HepG2 (cell line): Measurements from ENCODE around the gene CACNA1C. TPM values are rescaled to one million over a fixed set of nuclear protein-coding genes. Genes with fewer than 3 reads are reported as not detected.

Source experiments
- ATAC-seq: fragments of 200-7000 bp; cut with Tn5 transposase; 3 replicates; pipeline ENCODE4 v1.9.1; 2020; ENCODE audit warnings: mild to moderate bottlenecking, moderate library complexity
- BruUV-seq: library from RNA; stranded (reverse); fragments of 400-500 nt; replicated peaks from 2 replicates; lab custom pipeline; 2021; lab: Mats Ljungman, UMichigan
- CTCF ChIA-PET: fragments of 300-600 bp; formaldehyde crosslinking; extraction: SDS; loops from one replicate; lab custom pipeline; 2021; ENCODE audit warnings: low total read pairs, inconsistent platforms, low intra/inter-chr PET ratio; lab: Yijun Ruan, JAX
- POLR2A ChIA-PET: fragments of 350-600 bp; sonication (Branson Sonifier 250); formaldehyde crosslinking; loops from one replicate; lab custom pipeline; 2020; ENCODE audit warnings: antibody characterized with exemption, inconsistent platforms; lab: Yijun Ruan, JAX
- DNase-seq: peaks from one replicate; pipeline ENCODE4 v3.0.0-alpha.2; 2015; ENCODE audit warnings: low spot score
- FAIRE-seq: peaks from 3 replicates; lab custom pipeline; 2011; peaks lifted over from hg19 to GRCh38; lab: Jason Lieb, UNC
- H2AFZ ChIP-seq: one replicate; pipeline ENCODE4 v1.6.1; 2011; ENCODE audit warnings: low read length, inconsistent platforms
- H3K27ac ChIP-seq: fragments of 300-600 bp; 3 replicates; pipeline ENCODE4 v1.8.0; 2011; ENCODE audit warnings: mixed run types, mild to moderate bottlenecking, mixed read lengths, low read length, inconsistent platforms; ENCODE audit not compliant: insufficient read depth; ENCODE audit errors: extremely low read length
- H3K27me3 ChIP-seq, 2 experiments: fragments of 200-600 bp in 1 of 2; 2 replicates in 1 of 2; 3 replicates in 1 of 2; pipeline versions ENCODE4 v1.6.0 to v1.8.0; 2011; ENCODE audit warnings: low read length in 2 of 2, mild to moderate bottlenecking in 2 of 2, moderate library complexity in 2 of 2, inconsistent platforms in 1 of 2; ENCODE audit not compliant: insufficient read depth in 2 of 2, control insufficient read depth in 1 of 2
- H3K36me3 ChIP-seq, 2 experiments: fragments of 200-600 bp in 1 of 2; replicated peaks in 1 of 2; 2 replicates in 1 of 2; 3 replicates in 1 of 2; pipeline versions ENCODE4 v1.5.1 to v1.8.0; 2011; ENCODE audit warnings: low read length in 2 of 2, inconsistent platforms in 1 of 2; ENCODE audit not compliant: insufficient read depth in 2 of 2, control insufficient read depth in 1 of 2
- H3K4me1 ChIP-seq: 2 replicates; pipeline ENCODE4 v1.5.1; 2012; ENCODE audit warnings: low read length, inconsistent platforms; ENCODE audit not compliant: insufficient read depth
- H3K4me2 ChIP-seq: 2 replicates; pipeline ENCODE4 v1.6.0; 2011; ENCODE audit warnings: low read depth, low read length, inconsistent platforms
- H3K4me3 ChIP-seq, 3 experiments: fragments of 200-600 bp in 1 of 3; sonication (generic), shearing (Covaris generic) in 1 of 3; replicated peaks in 1 of 3; 2 replicates each; pipeline ENCODE4 v1.5.1; 2011 to 2016; ENCODE audit warnings: low read length in 3 of 3, inconsistent platforms in 2 of 3, low read depth in 2 of 3, mild to moderate bottlenecking in 2 of 3, control low read depth in 1 of 3, mixed read lengths in 1 of 3; ENCODE audit not compliant: insufficient read depth in 1 of 3
- H3K79me2 ChIP-seq: one replicate; pipeline ENCODE4 v1.6.1; 2011; ENCODE audit warnings: low read length, inconsistent platforms; ENCODE audit not compliant: insufficient read depth
- H3K9ac ChIP-seq: 2 replicates; pipeline ENCODE4 v1.6.0; 2011; ENCODE audit warnings: mild to moderate bottlenecking, low read depth, low read length, inconsistent platforms; ENCODE audit not compliant: insufficient read depth
- H3K9me3 ChIP-seq: 2 replicates; pipeline ENCODE4 v1.5.1; 2012; ENCODE audit warnings: mild to moderate bottlenecking, low read length
- H4K20me1 ChIP-seq: 2 replicates; pipeline ENCODE4 v1.6.0; 2011; ENCODE audit warnings: inconsistent platforms, mild to moderate bottlenecking, low read length, moderate library complexity; ENCODE audit not compliant: insufficient read depth
- HNF4G ChIP-seq, 2 experiments: sonication (generic) in 1 of 2; formaldehyde crosslinking in 1 of 2; IDR thresholded peaks; 2 replicates each; pipeline versions ENCODE4 v1.4.0 to v1.6.1; 2011 to 2020; ENCODE audit warnings: borderline replicate concordance in 2 of 2, low read depth in 2 of 2, mild to moderate bottlenecking in 2 of 2, low read length in 1 of 2, missing genetic modification reagents in 1 of 2, moderate library complexity in 1 of 2
- MAZ ChIP-seq, 2 experiments: sonication (generic) in 1 of 2; formaldehyde crosslinking in 1 of 2; IDR thresholded peaks; 2 replicates each; pipeline versions ENCODE4 v1.5.0 to v1.6.1; 2012 to 2020; ENCODE audit warnings: low read depth in 2 of 2, mild to moderate bottlenecking in 2 of 2, borderline replicate concordance in 1 of 2, improper control_type of control experiment in 1 of 2, low read length in 1 of 2, missing genetic modification reagents in 1 of 2, moderate library complexity in 1 of 2
- NCOA1 ChIP-seq: sonication (generic); formaldehyde crosslinking; IDR thresholded peaks from 2 replicates; pipeline ENCODE4 v1.9.0; 2021; ENCODE audit warnings: missing genetic modification reagents
- RXRB ChIP-seq: IDR thresholded peaks from 2 replicates; pipeline ENCODE4 v1.6.1; 2016; ENCODE audit warnings: borderline replicate concordance, missing genetic modification reagents, missing compliant biosample characterization
- SMAD1 ChIP-seq: sonication (generic); formaldehyde crosslinking; IDR thresholded peaks from 2 replicates; pipeline ENCODE4 v1.4.0; 2020; ENCODE audit warnings: missing genetic modification reagents, low read depth, mild to moderate bottlenecking, borderline replicate concordance
- ZEB1 ChIP-seq: IDR thresholded peaks from 2 replicates; pipeline ENCODE4 v1.6.1; 2012; ENCODE audit warnings: mild to moderate bottlenecking, low read depth, inconsistent platforms; ENCODE audit not compliant: insufficient replicate concordance
- ZNF282 ChIP-seq: fragments of 450-650 bp; IDR thresholded peaks from 2 replicates; pipeline ENCODE4 v1.6.1; 2018; ENCODE audit not compliant: partially characterized antibody
- ZNF343 ChIP-seq: sonication (generic); formaldehyde crosslinking; IDR thresholded peaks from 2 replicates; pipeline ENCODE4 v1.4.0; 2020; ENCODE audit warnings: mild to moderate bottlenecking, missing genetic modification reagents
- ZNF737 ChIP-seq: sonication (generic); formaldehyde crosslinking; IDR thresholded peaks from 2 replicates; pipeline ENCODE4 v1.5.0; 2020; ENCODE audit warnings: missing genetic modification reagents, mild to moderate bottlenecking, borderline replicate concordance
- ZNF75D ChIP-seq: sonication (generic); formaldehyde crosslinking; IDR thresholded peaks from 2 replicates; pipeline ENCODE4 v1.8.1; 2023; ENCODE audit warnings: missing genetic modification reagents, mild to moderate bottlenecking, borderline replicate concordance
- ZNF772 ChIP-seq: sonication (generic); formaldehyde crosslinking; IDR thresholded peaks from 2 replicates; pipeline ENCODE4 v1.5.0; 2020; ENCODE audit warnings: mild to moderate bottlenecking, missing genetic modification reagents
- ZNF788 ChIP-seq: sonication (generic); formaldehyde crosslinking; IDR thresholded peaks from 2 replicates; pipeline ENCODE4 v1.5.0; 2020; ENCODE audit warnings: mild to moderate bottlenecking, missing genetic modification reagents, borderline replicate concordance
- ZSCAN31 ChIP-seq: sonication (generic); formaldehyde crosslinking; IDR thresholded peaks from 2 replicates; pipeline ENCODE4 v1.5.0; 2020; ENCODE audit warnings: low read depth, mild to moderate bottlenecking, missing genetic modification reagents
- WGBS: methylation state at CpG from one replicate; pipeline ENCODE4 v1.1.6; 2017; ENCODE audit warnings: low lambda C conversion rate; 5-methylcytosine and 5-hydroxymethylcytosine counted together
- in situ Hi-C: cut with HindIII; loops from 2 replicates; pipeline ENCODE4 v1.10.0; 2017; ENCODE audit warnings: low pct_unique_long_range_greater_than_20kb; ENCODE audit not compliant: extremely low pct_ligation_motif_present
- intact Hi-C: fragments of 100-400 bp; cut with micrococcal nuclease; formaldehyde crosslinking; loops from one replicate; pipeline ENCODE4 v1.10.0; 2022; ENCODE audit not compliant: unreplicated experiment
- polyA plus RNA-seq, 8 experiments: library from polyadenylated mRNA; depleted of rRNA in 3 of 8; stranded (reverse) in 7 of 8; unstranded in 1 of 8; fragments of >200 nt; fragmentation: Illumina TruSeq in 4 of 8; extraction: Trizol in 4 of 8; gene quantifications; 2 replicates each; pipeline versions ENCODE4 v1.2.1 to v1.2.3, GENCODE V29; 2011 to 2016; ENCODE audit warnings: low read depth in 4 of 8, missing spikeins in 1 of 8, mixed read lengths in 1 of 8; ENCODE audit not compliant: insufficient read depth in 1 of 8
- total RNA-seq, 5 experiments: library from RNA; depleted of rRNA; stranded (reverse); fragments of >200 nt; fragmentation: Illumina TruSeq; extraction: Trizol; gene quantifications; 2 replicates each; pipeline ENCODE4 v1.2.3, GENCODE V29; 2016; ENCODE audit warnings: low read depth in 1 of 5
- TF ChIP-seq, protein P1 (sequence below): sonication (generic); formaldehyde crosslinking; IDR thresholded peaks from 2 replicates; pipeline ENCODE4 v1.4.0; 2020; ENCODE audit warnings: missing genetic modification reagents
- TF ChIP-seq, protein P2 (sequence below): sonication (generic); formaldehyde crosslinking; IDR thresholded peaks from 2 replicates; pipeline ENCODE4 v1.5.0; 2020; ENCODE audit warnings: mild to moderate bottlenecking, missing genetic modification reagents
- TF ChIP-seq, protein P3 (sequence below): sonication (generic); formaldehyde crosslinking; IDR thresholded peaks from 2 replicates; pipeline ENCODE4 v1.5.1; 2020; ENCODE audit warnings: mild to moderate bottlenecking, missing genetic modification reagents, moderate library complexity

Gene CACNA1C
- total and polyA plus RNA-seq, 2 of the 13 experiments (the other 11 are each of a cell fraction or from before 2014, with no cell fraction given): not detected

DNA sequence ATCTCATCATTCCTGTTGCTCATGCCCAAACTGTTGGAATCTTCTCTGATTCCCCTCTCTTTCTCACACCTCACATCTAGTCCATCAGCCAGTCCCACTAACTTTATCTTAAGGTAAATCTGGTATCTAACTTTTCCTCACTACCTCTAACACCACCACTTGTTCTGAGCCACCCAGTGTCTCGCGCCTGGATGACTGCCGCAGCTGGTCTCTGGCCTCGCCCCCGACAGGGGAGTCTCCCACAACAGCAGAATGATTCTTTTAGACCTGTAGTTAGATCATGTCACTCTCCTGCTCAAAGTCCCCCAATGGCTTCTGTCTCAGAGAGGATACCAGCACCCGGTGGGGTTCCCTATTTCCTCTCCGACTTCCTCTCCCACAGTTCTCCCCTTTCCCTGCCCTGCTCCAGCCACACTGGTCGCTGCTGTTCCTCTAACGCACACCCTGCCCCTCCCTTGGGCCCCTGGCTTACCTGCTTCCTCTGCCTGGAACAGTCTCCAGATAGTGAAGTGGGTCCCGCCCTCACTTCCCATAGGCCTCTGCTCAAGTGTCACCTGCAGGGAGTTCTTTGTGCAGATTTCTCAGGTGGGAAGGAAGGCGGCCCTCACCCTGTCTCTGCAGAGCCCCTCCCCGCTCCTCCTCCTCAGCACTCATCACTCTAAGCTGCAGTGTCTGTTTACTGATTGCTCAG is 403.5 kb downstream of the CACNA1C start:
- H3K79me2 ChIP-seq: no peaks in the 10 kb centered on the region
- DNase-seq (no peak), FAIRE-seq (no peak), ATAC-seq (no peak)
- ChIA-PET CTCF (no interaction called here), POLR2A (no interaction called here)
- H3K4me1 ChIP-seq: no peaks in the 10 kb centered on the region
- in situ Hi-C loops: no loop called here
- H4K20me1 ChIP-seq: peaks cover 2% of the 10 kb centered on the region; the same call in 1 of the 2 replicates
- no peak for TF ChIP-seq ZNF788 (CRISPR knock-in tag)
- no peak for TF ChIP-seq ZNF343 (CRISPR knock-in tag)
- TF ChIP-seq, protein P1, sequence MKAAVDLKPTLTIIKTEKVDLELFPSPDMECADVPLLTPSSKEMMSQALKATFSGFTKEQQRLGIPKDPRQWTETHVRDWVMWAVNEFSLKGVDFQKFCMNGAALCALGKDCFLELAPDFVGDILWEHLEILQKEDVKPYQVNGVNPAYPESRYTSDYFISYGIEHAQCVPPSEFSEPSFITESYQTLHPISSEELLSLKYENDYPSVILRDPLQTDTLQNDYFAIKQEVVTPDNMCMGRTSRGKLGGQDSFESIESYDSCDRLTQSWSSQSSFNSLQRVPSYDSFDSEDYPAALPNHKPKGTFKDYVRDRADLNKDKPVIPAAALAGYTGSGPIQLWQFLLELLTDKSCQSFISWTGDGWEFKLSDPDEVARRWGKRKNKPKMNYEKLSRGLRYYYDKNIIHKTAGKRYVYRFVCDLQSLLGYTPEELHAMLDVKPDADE (CRISPR knock-in tag): no peak
- no peak for TF ChIP-seq ZNF737 (CRISPR knock-in tag)
- TF ChIP-seq MAZ (IDR thresholded peaks at IDR 0.05; ENCODE audit: borderline replicate concordance, low read depth, low read length): no peak
- TF ChIP-seq MAZ (CRISPR knock-in tag; IDR thresholded peaks at IDR 0.05; ENCODE audit: low read depth): no peak
- TF ChIP-seq RXRB (CRISPR knock-in tag): no peak
- TF ChIP-seq, protein P2, sequence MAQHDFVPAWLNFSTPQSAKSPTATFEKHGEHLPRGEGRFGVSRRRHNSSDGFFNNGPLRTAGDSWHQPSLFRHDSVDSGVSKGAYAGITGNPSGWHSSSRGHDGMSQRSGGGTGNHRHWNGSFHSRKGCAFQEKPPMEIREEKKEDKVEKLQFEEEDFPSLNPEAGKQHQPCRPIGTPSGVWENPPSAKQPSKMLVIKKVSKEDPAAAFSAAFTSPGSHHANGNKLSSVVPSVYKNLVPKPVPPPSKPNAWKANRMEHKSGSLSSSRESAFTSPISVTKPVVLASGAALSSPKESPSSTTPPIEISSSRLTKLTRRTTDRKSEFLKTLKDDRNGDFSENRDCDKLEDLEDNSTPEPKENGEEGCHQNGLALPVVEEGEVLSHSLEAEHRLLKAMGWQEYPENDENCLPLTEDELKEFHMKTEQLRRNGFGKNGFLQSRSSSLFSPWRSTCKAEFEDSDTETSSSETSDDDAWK (CRISPR knock-in tag): no peak
- no peak for TF ChIP-seq SMAD1
- TF ChIP-seq ZNF282: no peak
- no peak for TF ChIP-seq HNF4G (IDR thresholded peaks at IDR 0.05; ENCODE audit: borderline replicate concordance, low read depth, low read length)
- TF ChIP-seq HNF4G (CRISPR knock-in tag; IDR thresholded peaks at IDR 0.05; ENCODE audit: borderline replicate concordance, low read depth): no peak
- TF ChIP-seq, protein P3, sequence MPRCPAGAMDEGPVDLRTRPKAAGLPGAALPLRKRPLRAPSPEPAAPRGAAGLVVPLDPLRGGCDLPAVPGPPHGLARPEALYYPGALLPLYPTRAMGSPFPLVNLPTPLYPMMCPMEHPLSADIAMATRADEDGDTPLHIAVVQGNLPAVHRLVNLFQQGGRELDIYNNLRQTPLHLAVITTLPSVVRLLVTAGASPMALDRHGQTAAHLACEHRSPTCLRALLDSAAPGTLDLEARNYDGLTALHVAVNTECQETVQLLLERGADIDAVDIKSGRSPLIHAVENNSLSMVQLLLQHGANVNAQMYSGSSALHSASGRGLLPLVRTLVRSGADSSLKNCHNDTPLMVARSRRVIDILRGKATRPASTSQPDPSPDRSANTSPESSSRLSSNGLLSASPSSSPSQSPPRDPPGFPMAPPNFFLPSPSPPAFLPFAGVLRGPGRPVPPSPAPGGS (CRISPR knock-in tag): no peak
- no peak for TF ChIP-seq NCOA1 (CRISPR knock-in tag)
- no peak for TF ChIP-seq ZNF772
- no peak for TF ChIP-seq ZNF75D (CRISPR knock-in tag)
- TF ChIP-seq ZEB1: no peak
- TF ChIP-seq ZSCAN31: no peak
- 37% methylated on average over 12 of the region's 12 CpGs for WGBS
- no TSS peak for BruUV-seq
- H3K27me3 ChIP-seq: peaks cover 6 to 53% of the 10 kb centered on the region in 2 experiments; a peak in 4 of 5 replicates
- H3K4me3 ChIP-seq: no peak overlapping the region
- intact Hi-C loops: no loop called here
- H3K36me3 ChIP-seq: no peaks in the 10 kb centered on the region
- H3K4me2 ChIP-seq: no peak overlapping the region
- H2AFZ ChIP-seq: no peak overlapping the region
- H3K9me3 ChIP-seq: no peaks in the 10 kb centered on the region
- no peak overlapping the region for H3K27ac ChIP-seq
- no peak overlapping the region for H3K9ac ChIP-seq
